ENCODE data around the gene ARHGAP31.

DNA sequence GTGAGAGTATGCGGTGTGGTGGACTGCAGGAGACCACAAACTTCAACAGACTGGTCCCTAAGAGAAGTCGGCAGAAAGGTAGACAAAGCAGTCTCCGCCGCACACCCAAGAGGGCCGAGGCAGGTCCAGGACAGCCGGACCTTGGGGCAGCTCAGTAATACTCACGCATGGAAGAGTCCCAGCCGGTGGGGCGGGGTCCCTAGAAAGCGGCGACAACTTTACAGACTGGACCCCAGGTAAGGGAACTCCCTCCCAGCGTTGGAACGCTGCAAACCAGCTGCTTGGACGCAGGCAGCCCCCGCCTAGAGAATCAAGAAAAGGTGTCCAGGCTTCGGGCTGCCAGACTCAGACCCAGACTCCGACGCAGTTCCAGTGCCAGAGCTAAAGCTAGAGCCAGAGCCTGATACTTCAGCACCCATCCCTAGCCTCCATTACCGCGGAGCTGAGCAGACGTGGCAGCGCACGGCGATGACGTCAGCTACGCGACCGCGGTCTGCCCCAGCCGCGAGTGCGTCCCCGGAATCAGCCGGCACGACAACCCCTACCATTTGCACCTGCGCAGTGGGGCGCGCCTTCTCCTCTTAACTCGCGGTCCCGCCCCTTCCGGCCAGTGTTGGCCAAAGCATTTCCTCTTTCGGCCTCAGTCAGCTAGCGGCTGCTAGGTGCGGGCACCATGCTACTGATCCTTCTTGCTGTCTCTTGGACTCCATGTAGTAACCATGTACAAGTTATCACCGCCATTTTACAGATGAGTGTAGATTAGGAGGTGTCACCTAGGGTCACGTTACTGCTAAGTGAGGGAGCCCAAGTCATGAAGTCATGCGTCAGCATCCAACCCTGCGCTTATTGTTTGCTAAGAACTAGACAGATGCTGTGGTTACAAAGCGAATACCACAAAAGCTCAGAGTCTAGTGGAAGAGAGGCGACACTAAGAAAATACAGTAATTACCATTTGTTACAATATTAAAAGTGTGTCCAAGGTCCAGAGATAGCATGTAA, 169.3 kb downstream of the ARHGAP31 start, which contains the start of gene TMEM39A:
- TF ChIP-seq, protein P1, sequence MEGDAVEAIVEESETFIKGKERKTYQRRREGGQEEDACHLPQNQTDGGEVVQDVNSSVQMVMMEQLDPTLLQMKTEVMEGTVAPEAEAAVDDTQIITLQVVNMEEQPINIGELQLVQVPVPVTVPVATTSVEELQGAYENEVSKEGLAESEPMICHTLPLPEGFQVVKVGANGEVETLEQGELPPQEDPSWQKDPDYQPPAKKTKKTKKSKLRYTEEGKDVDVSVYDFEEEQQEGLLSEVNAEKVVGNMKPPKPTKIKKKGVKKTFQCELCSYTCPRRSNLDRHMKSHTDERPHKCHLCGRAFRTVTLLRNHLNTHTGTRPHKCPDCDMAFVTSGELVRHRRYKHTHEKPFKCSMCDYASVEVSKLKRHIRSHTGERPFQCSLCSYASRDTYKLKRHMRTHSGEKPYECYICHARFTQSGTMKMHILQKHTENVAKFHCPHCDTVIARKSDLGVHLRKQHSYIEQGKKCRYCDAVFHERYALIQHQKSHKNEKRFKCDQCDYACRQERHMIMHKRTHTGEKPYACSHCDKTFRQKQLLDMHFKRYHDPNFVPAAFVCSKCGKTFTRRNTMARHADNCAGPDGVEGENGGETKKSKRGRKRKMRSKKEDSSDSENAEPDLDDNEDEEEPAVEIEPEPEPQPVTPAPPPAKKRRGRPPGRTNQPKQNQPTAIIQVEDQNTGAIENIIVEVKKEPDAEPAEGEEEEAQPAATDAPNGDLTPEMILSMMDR (IDR thresholded peaks at IDR 0.05), result peak in 1 of 4 experiments; percentile 20
- peak; percentile 83 to 93 for TF ChIP-seq POLR2A (IDR thresholded peaks at IDR 0.05)
